GM12878 (cell line): Measurements from ENCODE around the gene TAB2.

ENCODE experiments used
- CTCF ChIP-seq, 3 experiments: IDR thresholded peaks in 2 of 3; conservative IDR thresholded peaks in 1 of 3; 2 replicates each; pipeline ENCODE4 v1.5.1; 2011; ENCODE audit warnings: low read depth in 3 of 3, low read length in 3 of 3, mild to moderate bottlenecking in 3 of 3, control low read depth in 2 of 3, moderate library complexity in 2 of 3, inconsistent platforms in 1 of 3, mixed read lengths in 1 of 3; ENCODE audit not compliant: control insufficient read depth in 2 of 3, insufficient read depth in 1 of 3; ENCODE audit errors: extremely low read depth in 1 of 3
- MAX ChIP-seq: IDR thresholded peaks from 2 replicates; pipeline ENCODE4 v1.6.1; 2012; ENCODE audit warnings: low read depth, low read length, improper control_type of control experiment
- NRF1 ChIP-seq: conservative IDR thresholded peaks from 2 replicates; pipeline ENCODE4 v1.6.1; 2011; ENCODE audit warnings: mild to moderate bottlenecking, low read depth, low read length, improper control_type of control experiment
- POU2F2 ChIP-seq: IDR thresholded peaks from 3 replicates; pipeline ENCODE4 v1.6.1; 2011; ENCODE audit warnings: low read depth, mild to moderate bottlenecking, low read length, borderline replicate concordance
- TF ChIP-seq, protein P1 (sequence below): fragments of 450-650 bp; IDR thresholded peaks from 2 replicates; pipeline ENCODE4 v1.6.1; 2016; ENCODE audit warnings: mild to moderate bottlenecking, moderate library complexity, borderline replicate concordance

- no peak for TF ChIP-seq CTCF (IDR thresholded peaks at IDR 0.05 in 2 of 3, conservative IDR thresholded peaks at IDR 0.05 in 1 of 3; ENCODE audit: control insufficient read depth in 2 of 3, extremely low read depth in 1 of 3, insufficient read depth in 1 of 3, low read depth in 3 of 3, low read length in 3 of 3)
- TF ChIP-seq POU2F2, result no peak
- TF ChIP-seq, protein P1, sequence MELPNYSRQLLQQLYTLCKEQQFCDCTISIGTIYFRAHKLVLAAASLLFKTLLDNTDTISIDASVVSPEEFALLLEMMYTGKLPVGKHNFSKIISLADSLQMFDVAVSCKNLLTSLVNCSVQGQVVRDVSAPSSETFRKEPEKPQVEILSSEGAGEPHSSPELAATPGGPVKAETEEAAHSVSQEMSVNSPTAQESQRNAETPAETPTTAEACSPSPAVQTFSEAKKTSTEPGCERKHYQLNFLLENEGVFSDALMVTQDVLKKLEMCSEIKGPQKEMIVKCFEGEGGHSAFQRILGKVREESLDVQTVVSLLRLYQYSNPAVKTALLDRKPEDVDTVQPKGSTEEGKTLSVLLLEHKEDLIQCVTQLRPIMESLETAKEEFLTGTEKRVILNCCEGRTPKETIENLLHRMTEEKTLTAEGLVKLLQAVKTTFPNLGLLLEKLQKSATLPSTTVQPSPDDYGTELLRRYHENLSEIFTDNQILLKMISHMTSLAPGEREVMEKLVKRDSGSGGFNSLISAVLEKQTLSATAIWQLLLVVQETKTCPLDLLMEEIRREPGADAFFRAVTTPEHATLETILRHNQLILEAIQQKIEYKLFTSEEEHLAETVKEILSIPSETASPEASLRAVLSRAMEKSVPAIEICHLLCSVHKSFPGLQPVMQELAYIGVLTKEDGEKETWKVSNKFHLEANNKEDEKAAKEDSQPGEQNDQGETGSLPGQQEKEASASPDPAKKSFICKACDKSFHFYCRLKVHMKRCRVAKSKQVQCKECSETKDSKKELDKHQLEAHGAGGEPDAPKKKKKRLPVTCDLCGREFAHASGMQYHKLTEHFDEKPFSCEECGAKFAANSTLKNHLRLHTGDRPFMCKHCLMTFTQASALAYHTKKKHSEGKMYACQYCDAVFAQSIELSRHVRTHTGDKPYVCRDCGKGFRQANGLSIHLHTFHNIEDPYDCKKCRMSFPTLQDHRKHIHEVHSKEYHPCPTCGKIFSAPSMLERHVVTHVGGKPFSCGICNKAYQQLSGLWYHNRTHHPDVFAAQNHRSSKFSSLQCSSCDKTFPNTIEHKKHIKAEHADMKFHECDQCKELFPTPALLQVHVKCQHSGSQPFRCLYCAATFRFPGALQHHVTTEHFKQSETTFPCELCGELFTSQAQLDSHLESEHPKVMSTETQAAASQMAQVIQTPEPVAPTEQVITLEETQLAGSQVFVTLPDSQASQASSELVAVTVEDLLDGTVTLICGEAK, result no peak
- no peak for TF ChIP-seq NRF1
- TF ChIP-seq MAX, result no peak
Measured at GRCh38 chr6:149364557-149364956, 47.0 kb downstream of the TAB2 start.
